Epidermal melanocyte (primary cell): ENCODE measurements around the gene COL3A1.

Experiments
- DNase-seq: peaks from one replicate; pipeline ENCODE4 v3.0.0; 2011; ENCODE audit warnings: low spot score; ENCODE audit not compliant: insufficient read length

Gene COL3A1

DNA sequence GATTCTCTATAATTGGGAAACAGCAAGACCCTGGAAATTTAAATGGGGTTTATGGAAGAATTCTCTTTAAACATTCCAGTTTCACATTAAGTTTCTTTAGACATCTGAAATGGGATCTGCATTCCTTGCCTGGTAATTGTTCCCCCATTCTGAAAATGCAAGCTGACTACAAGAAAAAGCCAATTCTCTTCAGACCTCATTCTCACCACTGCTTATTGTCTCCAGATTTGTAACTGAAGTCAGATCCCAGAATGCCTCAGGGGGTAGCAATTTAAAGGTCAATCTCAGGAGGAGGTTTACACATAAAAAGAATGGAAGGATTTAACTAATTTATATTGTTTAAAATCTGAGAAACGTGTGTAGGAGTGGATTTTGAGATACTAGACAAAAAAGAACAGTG, 41.2 kb downstream of the COL3A1 start:
- DNase-seq = no peak

DNA sequence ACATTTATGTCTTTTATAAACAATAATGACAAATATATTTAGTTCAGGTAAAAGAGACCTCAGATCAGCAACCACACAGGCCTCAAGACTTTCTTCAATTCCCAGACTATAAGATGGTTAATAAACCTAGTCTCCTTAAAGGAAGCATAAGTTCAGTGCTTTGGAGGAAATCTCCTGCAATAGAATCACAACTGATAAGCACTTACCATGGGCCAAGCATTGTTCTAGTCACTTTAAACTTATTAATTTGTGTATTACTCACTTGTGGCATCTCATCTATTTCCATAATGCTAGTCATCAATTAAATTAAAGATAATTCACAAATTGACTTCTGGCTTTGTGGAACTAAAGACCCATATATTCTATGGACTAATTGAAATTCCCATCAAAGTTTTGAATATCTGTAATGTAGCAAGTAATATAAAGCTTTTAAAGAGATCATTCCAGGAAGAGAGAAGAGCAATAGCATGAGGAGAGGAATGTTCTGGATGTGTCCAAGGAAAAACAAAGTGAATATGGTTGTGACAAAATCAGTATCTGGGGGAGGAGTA, 42.2 kb downstream of the COL3A1 start:
- no peak for DNase-seq

DNA sequence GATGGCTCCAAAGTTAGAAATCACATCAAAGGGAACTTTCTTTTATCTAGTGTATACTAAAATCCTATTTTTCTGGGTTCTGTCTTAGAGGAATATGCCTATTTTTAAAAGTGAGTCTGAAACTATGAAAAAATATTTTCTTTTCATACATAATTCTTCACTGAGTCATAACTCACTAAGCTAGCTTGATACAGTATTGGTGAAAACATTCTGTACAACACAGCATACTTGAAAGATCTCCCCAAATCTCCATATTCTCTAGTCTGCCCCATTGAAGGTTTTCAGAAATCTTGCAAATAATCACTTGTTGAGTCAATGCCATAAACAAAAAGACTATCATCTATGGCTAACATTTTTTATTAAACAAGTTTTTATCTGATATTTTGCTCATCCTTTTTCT, 44.5 kb downstream of the COL3A1 start:
- no peak for DNase-seq

DNA sequence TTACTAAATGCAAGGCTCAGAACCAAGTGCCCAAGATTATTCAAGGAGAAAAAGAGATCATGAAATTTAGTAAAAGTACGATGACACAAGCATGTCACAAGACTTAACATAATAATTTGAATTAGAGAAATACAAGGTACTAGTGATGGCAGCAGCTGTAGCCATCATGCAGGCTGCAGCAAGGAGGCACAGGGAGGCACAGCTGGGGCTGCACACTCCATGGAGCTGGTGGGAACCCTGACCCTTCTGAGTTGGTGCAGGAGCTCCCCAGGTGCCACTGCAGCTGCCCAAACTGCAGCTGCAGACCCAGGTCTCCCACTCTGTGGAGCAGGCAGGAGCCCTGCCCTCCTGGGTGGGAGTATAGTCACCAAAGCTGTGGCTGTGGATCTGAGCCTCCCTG, 46.0 kb downstream of the COL3A1 start:
- no peak for DNase-seq

DNA sequence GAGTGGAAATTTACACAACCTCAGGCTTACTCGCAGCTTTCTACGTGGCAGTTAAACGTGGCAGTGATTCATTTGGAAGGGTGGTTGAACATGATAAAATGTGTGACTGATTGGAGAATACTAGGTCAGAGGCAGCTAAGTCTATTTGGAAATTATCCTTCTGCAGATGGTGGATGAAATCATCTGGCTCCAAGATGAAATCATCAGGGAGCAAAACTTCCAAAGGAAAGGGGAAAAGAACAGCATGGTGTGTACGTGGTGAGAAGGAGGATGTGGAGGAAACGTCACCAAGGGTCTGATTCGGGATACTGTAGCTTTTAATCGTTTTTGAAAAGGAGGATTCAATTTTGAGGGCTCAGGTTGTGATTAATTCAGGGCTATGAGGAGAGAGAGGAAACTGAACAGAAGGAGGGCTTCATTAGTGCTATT, 47.9 kb downstream of the COL3A1 start:
- DNase-seq = no peak

DNA sequence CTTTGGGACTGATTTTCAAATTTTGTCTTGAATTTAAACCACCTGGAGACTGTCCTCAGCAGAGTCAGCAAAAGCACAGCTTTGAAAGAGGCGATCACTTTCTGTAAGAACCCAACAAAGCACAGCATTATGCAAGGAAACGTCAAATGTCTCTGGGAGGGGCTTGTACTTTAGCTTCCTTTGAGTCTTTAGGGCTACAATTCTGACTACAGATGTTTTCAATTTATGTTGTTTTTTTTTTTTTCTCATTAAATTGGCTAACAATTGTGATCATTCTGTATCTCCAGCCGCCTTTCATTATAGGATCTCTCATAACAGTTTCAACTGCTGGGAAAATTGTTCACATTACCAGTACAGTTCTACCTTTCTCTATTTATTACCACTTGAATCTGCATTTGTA, 48.3 kb downstream of the COL3A1 start:
- no peak for DNase-seq

DNA sequence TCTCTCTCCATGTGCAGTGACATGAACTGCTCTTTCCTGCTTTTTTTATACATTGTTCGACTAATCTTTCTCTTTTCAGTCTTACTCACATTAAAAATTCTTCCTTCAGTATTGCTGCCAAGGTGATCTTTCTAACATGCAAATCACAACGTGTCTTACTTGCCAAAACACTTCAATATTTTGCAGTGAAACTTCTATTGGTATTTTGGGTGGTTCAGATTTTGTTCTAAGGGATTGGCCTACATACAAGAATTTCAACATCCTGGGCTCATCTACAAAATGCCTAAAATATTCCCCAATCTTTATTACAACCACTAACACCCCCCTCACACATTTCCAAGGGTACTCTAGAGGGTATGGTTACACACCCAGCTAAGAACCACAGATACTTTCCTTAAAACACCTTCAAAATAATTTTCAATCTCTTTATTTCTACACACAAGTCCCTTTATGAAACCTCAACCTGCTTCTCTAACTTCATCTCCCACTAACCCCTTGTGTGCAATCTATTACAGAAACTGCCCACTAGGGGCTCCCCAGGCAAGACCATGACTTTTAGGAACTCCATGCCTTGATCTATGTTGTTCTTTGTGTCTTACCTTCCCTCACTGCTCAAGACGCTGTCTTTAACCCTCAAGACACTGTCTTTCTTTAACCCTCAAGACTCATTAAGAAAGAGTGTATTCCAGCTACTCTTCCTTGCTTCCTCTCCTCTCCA, 50.9 kb downstream of the COL3A1 start:
- DNase-seq = no peak

DNA sequence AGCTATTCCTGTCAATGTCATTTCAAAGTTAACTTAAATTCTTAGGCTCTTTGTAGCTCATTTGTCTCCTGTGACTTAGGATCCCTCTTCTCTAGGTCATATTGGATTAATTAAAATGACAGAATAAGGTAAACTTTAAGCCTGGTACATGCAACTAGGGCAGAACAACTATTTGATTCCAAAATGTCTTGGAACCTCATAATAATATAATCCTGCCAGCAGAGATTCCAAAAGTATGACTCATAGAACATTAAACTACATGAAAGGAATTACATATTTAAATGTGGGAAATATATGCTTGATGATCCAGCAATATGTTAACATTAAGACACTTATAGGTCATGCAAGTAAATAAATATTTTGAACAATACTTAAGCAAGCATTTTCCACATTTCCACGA, 63.3 kb downstream of the COL3A1 start:
- DNase-seq = no peak

DNA sequence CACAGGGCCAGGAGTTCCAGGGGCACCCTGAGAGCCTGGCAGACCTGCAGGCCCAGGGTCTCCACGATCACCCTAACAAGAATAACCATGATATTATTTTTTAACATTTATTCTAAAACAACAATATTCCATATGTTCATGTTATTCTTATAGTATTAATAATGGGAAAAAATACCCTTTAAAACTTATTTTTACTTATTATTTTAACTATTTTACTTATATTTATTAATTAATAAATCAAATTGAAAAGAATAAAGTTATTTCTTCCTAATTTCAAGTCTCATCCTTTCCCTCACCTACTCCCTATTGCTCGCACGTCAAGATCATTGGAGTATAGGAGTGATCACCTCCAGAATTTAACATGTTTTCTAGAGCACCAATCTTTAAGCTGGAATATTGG, 71.7 kb downstream of the COL3A1 start:
- DNase-seq = no peak

DNA sequence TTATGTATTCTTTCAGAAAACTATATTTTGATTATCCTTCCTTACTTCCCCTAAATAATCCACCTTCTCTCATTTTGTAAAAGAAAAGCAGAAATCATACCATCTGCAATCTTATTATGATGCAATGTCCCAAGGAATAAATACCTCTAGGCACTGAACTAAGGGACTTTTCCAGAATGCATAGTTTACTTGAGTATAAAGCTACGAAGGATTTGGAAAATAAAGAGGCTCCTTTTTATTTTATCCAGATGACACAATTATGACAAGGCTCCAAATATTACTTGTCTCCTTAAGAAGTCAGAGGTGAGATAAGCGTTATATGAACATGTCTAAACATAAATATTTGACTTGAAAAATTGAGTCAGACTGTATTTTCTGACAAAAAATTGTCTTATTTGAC, 72.1 kb downstream of the COL3A1 start:
- no peak for DNase-seq

DNA sequence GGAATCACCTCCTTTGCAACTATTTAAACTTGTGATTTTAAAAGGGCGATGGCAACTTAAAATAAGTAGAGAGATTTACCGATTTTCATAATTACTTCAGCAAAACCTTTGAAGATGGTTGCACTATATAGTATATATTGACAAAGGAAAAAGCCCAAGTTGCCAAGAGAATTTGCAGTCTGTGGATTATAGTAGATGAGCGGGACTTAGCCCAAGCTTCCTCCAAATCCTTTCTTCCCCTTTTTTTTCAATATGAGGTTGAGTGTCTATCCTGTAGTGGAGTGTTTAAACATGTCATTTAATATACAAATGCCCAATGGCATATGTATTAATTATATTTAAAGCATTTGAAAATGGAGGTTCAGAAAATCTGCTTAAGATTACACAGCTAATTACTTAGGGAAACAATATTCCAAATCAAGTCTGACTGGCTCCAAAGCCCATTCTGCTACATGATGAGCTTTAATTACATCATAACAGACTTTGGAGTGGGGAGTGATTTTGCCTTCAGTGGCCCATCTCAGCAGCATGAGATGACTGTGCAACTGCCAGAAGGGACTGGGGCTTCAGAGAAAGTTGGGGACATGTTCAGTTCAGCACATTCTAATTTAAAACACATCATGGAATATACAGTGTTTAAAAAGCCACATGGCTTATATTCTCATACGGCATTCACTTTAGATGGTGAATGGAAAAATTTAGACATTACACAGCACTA, 73.2 kb downstream of the COL3A1 start:
- DNase-seq = no peak

DNA sequence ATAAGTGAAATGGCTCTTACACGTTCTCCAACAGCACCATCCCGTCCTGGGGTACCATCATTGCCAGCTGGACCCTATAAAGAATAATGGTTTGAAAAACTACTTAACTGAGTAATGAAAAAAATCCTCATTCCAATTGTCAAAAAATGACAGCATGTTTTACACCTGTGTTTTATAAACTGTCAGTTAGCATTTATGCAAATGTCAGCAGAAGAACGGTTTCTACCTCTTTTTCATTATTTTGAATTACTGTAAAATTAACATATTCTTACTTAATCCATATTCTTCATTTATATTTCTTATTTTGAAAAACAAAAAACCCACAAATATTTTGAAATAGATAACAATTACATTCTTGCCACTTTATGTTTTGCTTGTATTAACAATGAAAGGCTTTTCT, 74.0 kb downstream of the COL3A1 start:
- DNase-seq = no peak

DNA sequence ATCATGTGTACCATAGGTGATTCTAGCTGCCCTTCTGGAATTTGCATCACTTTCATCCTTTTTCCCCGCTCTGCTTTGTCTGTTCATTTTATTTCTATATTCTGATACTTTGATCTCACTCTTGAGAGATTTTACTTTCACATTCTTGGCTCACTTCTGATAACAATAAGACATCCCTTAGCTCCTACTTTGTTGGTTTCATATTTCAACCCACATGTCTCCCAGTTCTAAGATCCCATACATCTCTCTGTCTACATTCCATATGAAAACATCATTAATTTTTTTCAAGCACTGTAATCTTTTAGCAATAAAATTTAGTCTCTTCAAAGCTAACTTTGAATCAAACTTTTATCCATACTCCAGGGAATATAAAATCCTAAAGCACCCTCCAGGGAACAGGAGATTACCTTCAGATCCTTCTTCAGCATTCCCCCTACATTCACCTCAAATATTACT, 75.6 kb downstream of the COL3A1 start:
- DNase-seq = no peak

DNA sequence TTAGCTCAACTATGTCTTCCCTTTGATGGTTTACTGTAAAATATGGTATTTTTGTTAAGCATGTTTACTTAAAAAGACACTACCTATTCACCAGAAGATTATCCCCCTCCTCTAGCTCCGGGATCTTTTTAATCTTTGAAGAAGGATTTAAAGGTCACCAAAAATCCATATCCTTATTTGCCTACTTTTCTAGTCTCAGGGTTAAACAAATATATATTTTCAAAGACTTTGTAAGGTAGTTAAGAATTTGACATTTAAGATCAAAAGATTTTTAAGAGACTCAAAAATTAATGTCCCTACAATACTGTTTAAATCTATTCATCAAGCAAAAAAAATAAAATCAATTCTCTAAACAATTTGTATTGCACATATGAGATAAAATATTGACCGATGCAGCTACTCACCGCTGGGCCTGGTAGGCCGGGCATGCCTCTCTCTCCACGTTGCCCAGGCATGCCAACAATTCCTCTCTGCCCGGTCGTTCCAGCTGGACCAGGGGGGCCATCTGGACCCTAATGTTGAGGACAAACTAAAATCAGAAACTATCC, 76.1 kb downstream of the COL3A1 start:
- no peak for DNase-seq

DNA sequence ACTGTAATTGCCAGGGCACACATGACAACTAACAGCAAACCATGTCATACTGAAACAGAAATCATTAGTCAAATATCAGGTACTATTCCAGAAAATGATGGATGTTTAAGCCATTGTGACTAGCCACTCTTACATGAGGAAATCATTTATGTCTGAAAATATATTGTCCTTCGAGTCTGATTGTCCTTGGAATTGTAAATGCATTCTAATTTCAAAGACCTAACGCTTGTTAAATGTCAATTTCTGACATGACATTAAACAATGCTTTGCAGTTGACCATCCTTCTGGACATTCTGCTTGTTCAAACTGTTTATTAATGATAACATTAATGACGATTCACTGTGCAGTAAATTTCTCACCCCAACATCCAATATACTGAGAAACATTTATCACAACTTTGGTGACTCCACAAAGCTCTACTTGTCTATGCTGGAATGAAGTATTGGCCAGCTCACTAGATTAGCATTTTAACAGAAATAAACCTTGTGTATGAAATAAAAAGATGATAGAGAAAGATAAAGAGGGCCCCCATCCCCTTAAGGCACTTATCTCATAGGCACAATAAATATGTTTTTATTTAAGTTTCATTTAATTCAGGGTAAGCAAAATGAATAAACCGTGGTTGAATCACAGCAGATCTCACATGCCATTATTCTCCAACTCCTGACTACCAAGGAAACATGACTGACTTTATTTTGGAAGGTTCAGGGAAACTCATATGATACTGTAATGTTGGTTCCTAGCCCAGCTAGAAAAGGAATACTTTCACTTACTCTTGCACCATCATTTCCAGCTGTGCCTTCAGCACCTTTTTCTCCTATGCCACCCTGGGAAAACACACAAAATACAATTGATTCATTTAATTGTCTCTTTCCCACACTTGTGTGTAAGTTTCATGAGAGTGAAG, 82.3 kb downstream of the COL3A1 start:
- DNase-seq = no peak

DNA sequence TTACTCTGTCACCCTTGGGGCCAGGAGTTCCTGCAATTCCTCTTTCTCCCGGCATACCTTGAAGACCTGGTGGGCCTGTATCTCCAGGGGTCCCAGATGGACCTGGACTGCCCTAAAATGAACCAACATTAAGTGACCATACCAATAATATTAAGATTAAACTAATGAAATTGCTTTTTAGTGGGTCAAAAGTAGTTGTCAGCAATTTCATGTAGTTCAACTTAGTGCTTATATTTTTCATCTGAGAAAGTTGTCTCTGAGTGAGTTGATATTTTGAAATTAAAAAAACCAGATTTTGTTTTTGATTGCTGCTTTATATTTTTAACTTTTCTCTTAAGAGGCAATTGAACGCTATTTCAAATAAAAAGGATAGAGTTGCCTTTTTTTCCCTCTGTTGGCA, 83.1 kb downstream of the COL3A1 start:
- DNase-seq = no peak

DNA sequence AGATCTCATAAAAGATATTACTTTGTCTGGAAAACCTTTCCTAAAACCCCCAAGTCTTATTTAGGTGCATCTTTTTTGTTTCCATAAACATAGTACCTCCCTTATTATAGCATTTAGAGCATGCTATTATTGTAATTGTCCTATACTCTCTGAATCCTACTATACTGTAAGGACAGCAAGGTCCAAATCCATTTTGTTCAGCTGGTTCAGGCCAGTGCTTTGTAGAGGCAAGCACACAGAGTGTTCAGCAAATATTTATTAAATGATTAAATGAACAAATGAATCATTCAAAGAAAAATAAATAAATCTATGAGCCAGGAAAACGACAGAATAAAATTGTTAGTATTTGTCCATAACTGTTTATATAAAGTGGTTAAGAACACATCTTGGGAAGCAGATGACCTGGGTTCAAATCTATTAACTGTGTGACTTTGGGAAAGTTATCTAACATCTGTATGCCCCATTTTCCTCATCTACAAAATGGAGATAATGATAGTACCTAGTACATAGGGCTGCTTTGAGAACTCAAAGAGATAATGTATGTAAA, 86.0 kb downstream of the COL3A1 start:
- no peak for DNase-seq
